ENCODE results near the gene RBM28.

GRCh38 chr7:128385988-128386925, 42.5 kb upstream of the RBM28 start:
- TF ChIP-seq EZH2 (IDR thresholded peaks at IDR 0.05; ENCODE audit: borderline replicate concordance, low read depth, low read length, poor library complexity, severe bottlenecking), result no peak
- no peak for TF ChIP-seq CTCF (conservative IDR thresholded peaks at IDR 0.05; ENCODE audit: low read depth, low read length)

Measured in A673 (cell line).